ENCODE results near the gene PTPRE.

GRCh38 chr10:127877699-127878098 lies 29.2 kb upstream of the PTPRE start:
- no peak for TF ChIP-seq CTCF (IDR thresholded peaks at IDR 0.05)
- no peak for TF ChIP-seq POLR2A (IDR thresholded peaks at IDR 0.05)
